HG03457 (cell line): ENCODE results near the gene ANGEL1.

Experiments used
- ATAC-seq: cut with Tn5 transposase; IDR thresholded peaks from one replicate; pipeline ENCODE4 v1.9.1; 2021; ENCODE audit warnings: moderate number of reproducible peaks; ENCODE audit not compliant: unreplicated experiment

ANGEL1 gene

DNA sequence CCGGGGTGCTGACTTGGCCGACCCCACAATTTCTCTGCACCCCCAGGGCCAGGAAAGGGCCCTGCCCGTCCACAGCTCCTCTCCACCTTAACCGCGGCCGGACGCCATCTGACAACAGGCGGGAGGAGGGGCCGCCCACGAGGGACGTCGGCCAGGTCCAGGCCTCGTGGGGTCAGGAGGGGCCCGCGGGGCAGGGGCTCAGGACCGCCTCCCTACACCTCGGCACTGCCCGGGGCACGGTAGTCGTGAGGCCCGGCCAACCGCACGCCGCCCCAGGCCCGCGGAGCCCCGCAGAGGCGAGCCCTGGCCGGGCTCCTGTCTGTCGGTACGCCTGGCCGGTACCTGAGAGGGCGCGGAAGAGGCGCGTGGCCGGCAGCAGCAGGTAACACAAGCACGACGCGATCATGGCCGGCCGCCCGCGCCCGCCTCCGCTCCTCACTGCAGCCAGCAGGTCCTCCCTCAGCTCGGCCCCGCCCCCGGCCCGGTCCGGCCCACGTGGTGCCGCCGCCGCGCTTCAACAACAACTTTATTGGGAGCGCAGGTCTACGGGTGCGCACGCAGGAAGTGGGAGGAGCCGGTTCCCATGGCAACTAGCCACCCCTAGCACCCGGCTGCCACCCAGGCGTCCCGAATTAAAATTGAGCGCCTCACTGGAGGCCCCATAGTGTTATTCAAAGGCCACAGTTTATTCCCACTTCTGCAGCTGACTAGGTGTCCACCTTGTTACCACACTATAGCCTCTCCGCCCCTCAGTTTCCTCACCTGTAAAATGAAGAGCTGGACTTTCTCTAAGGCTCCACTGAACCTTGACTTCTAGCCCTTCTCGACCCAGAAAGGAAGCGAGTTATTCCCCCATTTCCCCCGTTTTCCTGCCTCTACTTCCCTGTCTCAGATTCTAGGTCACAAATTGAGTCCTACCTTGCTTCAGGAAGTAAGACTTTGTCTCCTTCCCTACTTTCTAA lies at the start of gene ANGEL1:
ANGEL1 (minus strand) TSS at position 461 of the 962 bp plus-strand sequence; CDS start at position 406, 55 bp downstream.
- peak; percentile 60 for ATAC-seq

DNA sequence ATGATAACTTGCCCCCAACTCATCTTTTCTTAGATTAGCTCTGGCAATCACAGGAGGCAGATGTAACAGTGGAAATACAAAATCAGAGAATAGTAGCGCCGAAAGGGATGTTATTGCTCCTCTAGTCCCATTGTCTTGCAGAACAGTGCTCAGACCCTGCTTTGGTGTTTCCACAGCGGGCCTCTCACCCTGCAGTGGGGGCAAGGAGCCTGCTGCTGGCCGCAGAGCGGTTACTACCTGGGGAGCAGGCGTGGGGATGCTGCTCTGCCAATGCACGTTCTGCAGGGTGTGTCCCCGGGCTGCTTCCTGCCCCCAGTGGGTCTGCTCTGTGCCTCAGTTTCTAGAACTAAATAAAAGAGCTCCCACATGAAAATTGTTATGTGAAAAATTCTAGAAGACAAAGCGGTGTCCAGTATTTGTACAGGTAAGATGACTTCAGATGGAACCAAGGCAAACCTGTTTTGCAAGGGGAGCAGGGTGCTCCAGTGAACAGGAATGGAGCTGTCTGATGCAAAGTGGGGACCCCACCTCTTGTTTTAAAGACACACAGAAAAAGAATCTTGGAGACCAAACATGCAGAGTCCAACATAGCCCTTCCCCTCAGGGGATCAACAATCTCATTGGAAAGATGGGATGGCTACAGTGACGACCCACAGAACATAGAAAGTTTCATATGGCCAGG lies 49.0 kb upstream of the ANGEL1 start:
- no peak for ATAC-seq

DNA sequence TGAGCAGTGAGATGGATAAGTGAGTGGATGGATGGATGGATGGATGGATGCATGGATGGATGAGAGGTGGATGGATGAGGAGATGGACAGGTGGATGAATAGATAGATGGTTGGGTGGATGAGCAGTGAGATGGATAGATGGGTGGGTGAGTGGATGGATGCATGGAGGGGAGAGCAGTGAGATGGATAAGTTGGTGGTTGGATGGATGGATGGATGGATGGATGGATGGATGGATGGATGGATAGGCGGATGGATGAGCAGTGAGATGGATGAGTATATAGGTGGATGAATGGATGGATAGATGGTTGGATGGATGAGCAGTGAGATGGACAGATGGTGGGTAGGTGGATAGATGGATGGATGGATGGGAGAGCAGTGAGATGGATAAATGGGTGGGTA lies 44.1 kb upstream of the ANGEL1 start:
- no peak for ATAC-seq

- ATAC-seq: no peak
These were observed 42.4 kb upstream of the ANGEL1 start for GRCh38 chr14:76855066-76855465.

GRCh38 chr14:76848879-76849278 lies 36.2 kb upstream of the ANGEL1 start:
- ATAC-seq: no peak

GRCh38 chr14:76846331-76847047 lies 33.8 kb upstream of the ANGEL1 start:
- no peak for ATAC-seq

DNA sequence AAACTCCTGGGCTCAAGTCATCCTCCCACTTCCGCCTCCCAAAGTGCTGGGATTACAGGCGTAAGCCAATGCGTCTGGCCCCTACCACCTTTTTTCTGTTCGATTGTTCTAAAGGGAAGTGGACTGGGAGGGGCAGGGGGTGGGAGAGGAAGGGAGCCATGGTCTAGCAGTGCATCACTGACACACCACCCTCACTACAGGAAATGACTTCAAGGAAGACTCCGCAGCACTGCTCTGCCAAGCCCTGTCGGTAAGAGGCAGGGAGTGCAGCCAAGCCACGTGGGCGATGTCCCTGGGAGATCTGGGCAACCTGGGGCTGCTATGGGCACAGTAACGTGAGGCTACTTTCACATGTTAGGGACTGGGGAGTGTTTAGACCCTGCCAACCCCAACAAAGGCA lies 31.5 kb upstream of the ANGEL1 start:
- ATAC-seq: no peak

- no peak for ATAC-seq
These were observed 29.7 kb upstream of the ANGEL1 start for GRCh38 chr14:76842414-76842813.

DNA sequence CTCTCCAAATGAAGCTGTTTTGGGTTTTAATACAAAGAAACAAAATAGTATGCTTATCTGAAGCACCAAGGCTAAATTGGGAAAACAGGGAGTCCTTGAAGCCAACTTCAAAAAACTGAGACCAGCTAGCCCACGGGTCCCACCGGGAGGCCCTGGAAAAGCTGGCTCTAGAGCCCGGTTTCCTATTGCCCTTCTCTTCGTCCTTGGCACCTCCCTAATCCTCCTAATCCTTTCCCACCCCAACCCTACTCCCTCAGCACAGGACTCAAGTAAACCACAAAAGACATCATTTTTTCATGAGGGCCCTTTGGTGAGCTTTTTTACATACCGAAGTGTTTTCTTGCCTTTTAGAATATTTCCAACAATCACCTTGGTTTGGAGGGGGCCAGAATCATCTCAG lies 24.8 kb upstream of the ANGEL1 start:
- ATAC-seq: no peak

- ATAC-seq: no peak
These were observed 23.4 kb upstream of the ANGEL1 start for GRCh38 chr14:76836029-76836630.

GRCh38 chr14:76834241-76834661 lies 21.6 kb upstream of the ANGEL1 start:
- ATAC-seq: no peak

- no peak for ATAC-seq
These were observed 20.3 kb upstream of the ANGEL1 start for GRCh38 chr14:76833011-76833410.

GRCh38 chr14:76832503-76832988 lies 19.9 kb upstream of the ANGEL1 start:
- no peak for ATAC-seq

- no peak for ATAC-seq
These were observed 17.9 kb upstream of the ANGEL1 start for GRCh38 chr14:76830556-76830955.

GRCh38 chr14:76829650-76830421 lies 17.2 kb upstream of the ANGEL1 start:
- no peak for ATAC-seq

- ATAC-seq: no peak
These were observed 16.3 kb upstream of the ANGEL1 start for GRCh38 chr14:76829013-76829365.

GRCh38 chr14:76828339-76829012 lies 15.8 kb upstream of the ANGEL1 start:
- no peak for ATAC-seq

DNA sequence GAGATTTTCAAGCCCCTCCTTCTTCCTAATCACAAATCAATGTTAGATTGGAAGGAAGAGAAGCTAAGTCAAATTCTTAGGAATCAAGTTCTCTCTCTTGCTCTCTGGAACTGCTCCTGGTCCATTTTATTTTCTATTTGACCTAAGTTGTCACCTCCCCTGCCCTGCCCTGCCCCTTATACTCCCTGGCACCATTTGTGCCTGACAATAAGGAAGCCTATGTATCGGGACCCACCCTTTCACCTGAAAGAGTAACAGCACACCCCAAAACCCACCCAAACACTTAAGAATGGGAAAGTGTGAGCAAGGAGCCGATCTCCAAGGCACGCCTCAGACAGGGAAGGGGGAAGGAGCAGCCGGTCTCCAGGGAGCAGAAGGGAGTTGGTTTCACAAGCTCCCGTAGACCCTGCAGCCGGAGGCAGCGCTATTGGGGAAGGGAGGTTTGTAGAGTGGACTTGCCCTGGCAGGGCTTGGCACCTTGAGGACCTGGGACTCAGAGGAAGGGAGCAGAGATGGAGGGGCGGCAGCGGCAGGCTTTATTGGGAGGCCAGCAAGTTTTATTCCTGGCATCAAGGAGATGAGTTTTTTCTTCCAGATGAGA lies 15.1 kb upstream of the ANGEL1 start:
- ATAC-seq: no peak

- no peak for ATAC-seq
These were observed 13.4 kb upstream of the ANGEL1 start, which contains the start of gene LRRC74A for GRCh38 chr14:76826122-76826521. Gene LRRC74A (plus strand): TSS chr14:76826408. CDS start chr14:76826698, 290 bp downstream.
